HEK293 (cell line): ENCODE results near the gene ASAP2.
"Not testable (repeated sequence)": the region's sequence is repeated elsewhere in the genome, so short reads cannot be mapped to it uniquely, and the experiment has no call there.

ENCODE experiments used
- CTCF ChIA-PET: fragments of 350-600 bp; formaldehyde crosslinking; extraction: SDS; loops from one replicate; lab custom pipeline; 2021; ENCODE audit warnings: antibody characterized with exemption; lab: Yijun Ruan, JAX
- POLR2A ChIA-PET: fragments of 300-600 bp; formaldehyde crosslinking; extraction: SDS; loops from one replicate; lab custom pipeline; 2020; ENCODE audit warnings: antibody characterized with exemption, inconsistent platforms; lab: Yijun Ruan, JAX
- H3K27ac ChIP-seq: fragments of 200-500 bp; sonication (Bioruptor generic); 2 replicates; pipeline ENCODE4 v1.5.1; 2014; ENCODE audit warnings: low read depth, low read length, control low read depth, inconsistent platforms; ENCODE audit errors: extremely low read depth
- H3K36me3 ChIP-seq, 2 experiments: fragments of 200-500 bp in 1 of 2; sonication (Bioruptor generic) in 1 of 2; 1 replicate in 1 of 2; 2 replicates in 1 of 2; pipeline ENCODE4 v1.5.1; 2014 to 2017; ENCODE audit warnings: inconsistent platforms in 2 of 2, low read length in 2 of 2; ENCODE audit not compliant: control insufficient read depth in 2 of 2, insufficient read depth in 1 of 2
- H3K4me1 ChIP-seq: fragments of 200-500 bp; sonication (Bioruptor generic); 2 replicates; pipeline ENCODE4 v1.5.1; 2014; ENCODE audit warnings: mild to moderate bottlenecking, low read length, inconsistent platforms; ENCODE audit not compliant: control insufficient read depth, insufficient read depth
- H3K4me3 ChIP-seq: 2 replicates; pipeline ENCODE4 v1.5.1; 2011; ENCODE audit warnings: low read depth, mild to moderate bottlenecking, control low read depth, low read length, moderate library complexity
- H3K9me3 ChIP-seq: fragments of 200-500 bp; sonication (Bioruptor generic); 2 replicates; pipeline ENCODE4 v1.5.1; 2014; ENCODE audit warnings: low read depth, low read length, inconsistent platforms; ENCODE audit not compliant: control insufficient read depth, insufficient read depth
- EGR2 ChIP-seq: fragments of 450-650 bp; formaldehyde crosslinking; IDR thresholded peaks from 2 replicates; pipeline ENCODE4 v1.5.1; 2016; ENCODE audit warnings: low read depth, missing biosample characterization, missing genetic modification characterization
- WT1 ChIP-seq: fragments of 450-650 bp; formaldehyde crosslinking; IDR thresholded peaks from 2 replicates; pipeline ENCODE4 v1.5.1; 2016; ENCODE audit warnings: missing biosample characterization, missing genetic modification characterization
- ZFP41 ChIP-seq: fragments of 450-650 bp; formaldehyde crosslinking; IDR thresholded peaks from 2 replicates; pipeline ENCODE4 v1.5.1; 2016; ENCODE audit warnings: missing biosample characterization, missing genetic modification characterization, borderline replicate concordance
- ZIC2 ChIP-seq: fragments of 450-650 bp; formaldehyde crosslinking; IDR thresholded peaks from 2 replicates; pipeline ENCODE4 v1.5.1; 2016; ENCODE audit warnings: missing biosample characterization, missing genetic modification characterization
- ZNF132 ChIP-seq: fragments of 450-650 bp; formaldehyde crosslinking; IDR thresholded peaks from 2 replicates; pipeline ENCODE4 v1.5.1; 2017; ENCODE audit warnings: missing biosample characterization, missing genetic modification characterization, borderline replicate concordance
- ZNF146 ChIP-seq: fragments of 450-650 bp; formaldehyde crosslinking; IDR thresholded peaks from 2 replicates; pipeline ENCODE4 v1.5.1; 2016; ENCODE audit warnings: missing biosample characterization, missing genetic modification characterization
- ZNF202 ChIP-seq: fragments of 450-650 bp; formaldehyde crosslinking; IDR thresholded peaks from 2 replicates; pipeline ENCODE4 v1.5.1; 2016; ENCODE audit warnings: missing biosample characterization, missing genetic modification characterization, borderline replicate concordance
- ZNF335 ChIP-seq: fragments of 450-650 bp; formaldehyde crosslinking; conservative IDR thresholded peaks from 2 replicates; pipeline ENCODE4 v1.5.1; 2016; ENCODE audit warnings: missing biosample characterization, missing genetic modification characterization
- ZNF341 ChIP-seq: fragments of 450-650 bp; formaldehyde crosslinking; IDR thresholded peaks from 2 replicates; pipeline ENCODE4; 2016; ENCODE audit warnings: low read depth, missing biosample characterization, missing genetic modification characterization
- ZNF473 ChIP-seq: fragments of 450-650 bp; formaldehyde crosslinking; IDR thresholded peaks from 2 replicates; pipeline ENCODE4 v1.5.1; 2017; ENCODE audit warnings: missing biosample characterization, missing genetic modification characterization
- ZNF792 ChIP-seq: fragments of 450-650 bp; formaldehyde crosslinking; IDR thresholded peaks from 2 replicates; pipeline ENCODE4 v1.5.1; 2016; ENCODE audit warnings: missing biosample characterization, missing genetic modification characterization
- ZXDB ChIP-seq: fragments of 450-650 bp; formaldehyde crosslinking; IDR thresholded peaks from 2 replicates; pipeline ENCODE4 v1.5.1; 2016; ENCODE audit warnings: missing biosample characterization, missing genetic modification characterization
- TF ChIP-seq, protein P1 (sequence below): fragments of 450-650 bp; formaldehyde crosslinking; IDR thresholded peaks from 2 replicates; pipeline ENCODE4 v1.5.1; 2017; ENCODE audit warnings: missing biosample characterization, missing genetic modification characterization

The ASAP2 gene

DNA sequence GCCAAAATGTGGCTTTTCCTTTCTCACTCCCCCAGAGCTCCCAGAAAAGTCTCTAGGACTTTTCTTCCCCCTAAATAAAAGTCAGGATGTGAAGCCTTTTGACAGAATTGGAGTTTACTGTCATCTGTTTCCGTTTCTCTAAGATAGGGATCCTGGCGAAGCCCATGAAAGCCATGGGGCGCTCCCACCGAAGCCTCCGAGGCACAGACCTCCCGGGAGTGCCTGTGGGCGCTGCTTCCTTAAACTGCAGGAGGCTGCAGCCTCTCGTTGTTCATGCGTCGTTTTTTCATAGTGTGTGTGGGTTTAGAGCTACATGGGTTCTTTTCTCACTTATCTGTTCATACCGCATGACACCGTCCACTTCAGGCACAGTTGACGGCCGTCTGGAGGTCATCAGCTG lies 56.8 kb downstream of the ASAP2 start:
- no peak overlapping the region for H3K4me3 ChIP-seq
- ChIA-PET POLR2A (interaction anchor here (0.8 kb wide), 1 partner anchor 55 kb away, joined by 3 read pairs; no protein-coding TSS in a partner anchor), CTCF (interaction anchor here (0.9 to 1.1 kb wide), 2 partner anchors 22 to 58 kb away, joined by 3 read pairs; no protein-coding TSS in a partner anchor)
- H3K27ac ChIP-seq = no peak overlapping the region
- no peaks in the 10 kb centered on the region for H3K36me3 ChIP-seq
- no peaks in the 10 kb centered on the region for H3K9me3 ChIP-seq
- no peaks in the 10 kb centered on the region for H3K4me1 ChIP-seq
- TF ChIP-seq, protein P1, sequence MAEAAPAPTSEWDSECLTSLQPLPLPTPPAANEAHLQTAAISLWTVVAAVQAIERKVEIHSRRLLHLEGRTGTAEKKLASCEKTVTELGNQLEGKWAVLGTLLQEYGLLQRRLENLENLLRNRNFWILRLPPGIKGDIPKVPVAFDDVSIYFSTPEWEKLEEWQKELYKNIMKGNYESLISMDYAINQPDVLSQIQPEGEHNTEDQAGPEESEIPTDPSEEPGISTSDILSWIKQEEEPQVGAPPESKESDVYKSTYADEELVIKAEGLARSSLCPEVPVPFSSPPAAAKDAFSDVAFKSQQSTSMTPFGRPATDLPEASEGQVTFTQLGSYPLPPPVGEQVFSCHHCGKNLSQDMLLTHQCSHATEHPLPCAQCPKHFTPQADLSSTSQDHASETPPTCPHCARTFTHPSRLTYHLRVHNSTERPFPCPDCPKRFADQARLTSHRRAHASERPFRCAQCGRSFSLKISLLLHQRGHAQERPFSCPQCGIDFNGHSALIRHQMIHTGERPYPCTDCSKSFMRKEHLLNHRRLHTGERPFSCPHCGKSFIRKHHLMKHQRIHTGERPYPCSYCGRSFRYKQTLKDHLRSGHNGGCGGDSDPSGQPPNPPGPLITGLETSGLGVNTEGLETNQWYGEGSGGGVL (tag by site-specific recombination) = no peak
- peak; percentile 53 for TF ChIP-seq ZNF341 (tag by site-specific recombination)
- TF ChIP-seq ZIC2 (tag by site-specific recombination) = peak; percentile 81

DNA sequence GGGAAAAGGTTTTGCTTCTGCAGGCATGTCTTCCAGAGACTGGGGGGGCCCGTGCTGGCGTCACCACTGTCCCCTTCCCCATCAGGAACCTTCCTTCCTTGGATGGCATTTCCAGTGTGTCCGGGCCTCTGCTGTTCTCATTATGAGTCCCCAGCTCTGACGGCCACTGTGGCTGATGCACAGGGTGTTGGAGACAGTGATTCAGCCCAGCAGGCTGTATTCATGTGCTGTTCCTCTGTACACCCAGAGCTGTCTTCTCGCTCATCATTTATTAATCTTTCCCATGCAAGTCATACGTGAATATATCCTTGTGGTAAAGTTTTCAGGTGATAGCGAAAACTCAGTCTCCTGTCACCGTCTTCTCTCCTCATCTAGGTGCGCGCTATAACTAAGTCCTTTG lies 57.7 kb downstream of the ASAP2 start:
- H3K27ac ChIP-seq = no peak overlapping the region
- no peak overlapping the region for H3K4me3 ChIP-seq
- TF ChIP-seq ZFP41 (tag by site-specific recombination) (no peak), WT1 (tag by site-specific recombination) (no peak)
- H3K9me3 ChIP-seq = no peaks in the 10 kb centered on the region
- POLR2A ChIA-PET = no interaction called here
- no peaks in the 10 kb centered on the region for H3K36me3 ChIP-seq
- no peaks in the 10 kb centered on the region for H3K4me1 ChIP-seq
- CTCF ChIA-PET = interaction anchor here (1.1 kb wide), 1 partner anchor 21 kb away, joined by 3 read pairs; no protein-coding TSS in a partner anchor

DNA sequence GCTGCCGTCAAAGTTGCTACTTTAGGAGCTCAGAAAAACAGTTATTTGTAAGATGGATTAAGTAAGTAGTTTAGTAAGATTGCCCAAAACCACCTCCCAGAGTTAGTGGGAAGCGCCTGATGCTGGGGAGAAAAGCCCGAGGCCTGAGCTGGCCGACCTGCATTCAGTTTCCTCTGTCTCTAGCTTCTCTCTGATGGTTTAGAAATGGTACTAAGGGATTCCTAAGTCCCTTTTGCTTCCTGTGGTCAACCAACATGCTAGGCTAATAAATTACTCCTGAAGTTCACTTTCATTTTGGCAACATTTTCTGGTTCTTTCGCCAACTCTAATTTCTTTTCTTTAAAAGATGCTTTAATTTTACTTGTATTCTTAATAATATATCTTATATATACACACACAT lies 60.1 kb downstream of the ASAP2 start:
- no peaks in the 10 kb centered on the region for H3K36me3 ChIP-seq
- H3K9me3 ChIP-seq = no peaks in the 10 kb centered on the region
- H3K4me3 ChIP-seq = no peak overlapping the region
- POLR2A ChIA-PET = interaction anchor here (0.6 kb wide), 1 partner anchor 351 kb away, joined by 4 read pairs; no protein-coding TSS in a partner anchor
- TF ChIP-seq ZNF335 (tag by site-specific recombination) (no peak), ZNF202 (tag by site-specific recombination) (no peak)
- H3K4me1 ChIP-seq = no peaks in the 10 kb centered on the region; the same call in 1 of the 2 replicates
- H3K27ac ChIP-seq = no peak overlapping the region
- CTCF ChIA-PET = interaction anchor here (0.6 to 0.9 kb wide), 3 partner anchors 14 to 1243 kb away, joined by 3 to 5 read pairs (median 3); no protein-coding TSS in a partner anchor

DNA sequence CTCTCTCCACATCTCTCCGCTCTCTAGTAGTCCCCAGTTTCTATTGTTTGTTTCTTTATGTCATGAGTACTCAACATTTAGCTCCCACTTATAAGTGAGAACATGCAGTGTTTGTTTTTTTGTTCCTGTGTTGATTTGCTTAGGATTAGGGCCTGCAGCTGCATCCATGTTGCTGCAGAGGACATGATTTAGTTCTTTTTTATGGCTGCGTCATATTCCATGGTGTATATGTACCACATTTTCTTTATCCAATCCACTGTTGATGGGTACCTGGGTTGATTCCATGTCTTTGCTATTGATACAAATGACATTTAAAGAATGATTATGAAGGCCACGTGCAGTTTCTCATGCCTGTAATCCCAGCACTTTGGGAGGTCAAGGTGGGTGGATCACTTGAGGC lies 60.7 kb downstream of the ASAP2 start:
- not testable (repeated sequence) for H3K4me1 ChIP-seq, H3K27ac ChIP-seq, H3K9me3 ChIP-seq, H3K36me3 ChIP-seq, H3K4me3 ChIP-seq
- ChIA-PET POLR2A (interaction anchor here (0.6 kb wide), 1 partner anchor 350 kb away, joined by 4 read pairs; no protein-coding TSS in a partner anchor), CTCF (interaction anchor here (0.8 kb wide), 1 partner anchor 11 kb away, joined by 4 read pairs; no protein-coding TSS in a partner anchor)
- TF ChIP-seq ZNF146 (tag by site-specific recombination) = peak; percentile 78

DNA sequence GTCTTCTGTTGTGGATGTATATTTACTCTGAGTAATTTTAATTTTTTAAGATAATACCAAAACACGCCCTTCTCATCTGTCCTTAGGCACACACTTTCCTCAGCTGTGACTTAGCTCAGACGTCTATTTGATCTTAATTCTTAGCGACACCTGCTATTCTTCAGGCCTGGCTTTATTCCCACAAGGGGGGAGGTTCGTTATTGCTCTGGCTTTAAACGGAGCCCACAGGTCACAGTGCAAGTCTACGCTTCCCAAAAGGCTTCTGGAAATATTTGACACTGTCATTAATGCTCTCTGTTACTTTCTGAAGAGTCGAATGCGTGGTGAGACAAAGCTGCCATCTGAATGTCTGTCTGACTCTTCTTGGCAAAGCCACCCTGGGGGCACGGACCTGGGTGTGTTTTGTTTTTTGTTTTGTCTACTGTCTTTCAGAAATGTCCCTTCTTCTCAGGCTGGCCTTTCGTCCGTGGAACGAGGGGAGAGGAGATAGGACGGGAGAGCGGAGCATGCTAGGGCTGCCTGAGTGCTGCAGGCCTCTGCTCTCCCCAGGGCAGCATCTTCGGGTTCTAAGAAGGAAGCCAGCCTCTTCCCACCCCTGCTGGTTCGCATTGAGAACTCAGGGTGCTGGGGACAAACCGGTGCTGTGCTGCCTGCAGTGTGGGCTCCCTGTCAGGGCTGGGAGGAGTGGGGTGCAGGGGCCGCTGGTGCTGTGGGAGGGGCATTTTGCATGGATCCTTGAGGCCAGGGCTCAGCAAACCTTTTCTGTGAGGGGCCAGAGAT lies 61.9 kb downstream of the ASAP2 start:
- Histone ChIP-seq H3K4me1 (no peaks in the 10 kb centered on the region; the same call in 1 of the 2 replicates), H3K4me3 (no peak overlapping the region), H3K36me3 (no peaks in the 10 kb centered on the region), H3K27ac (no peak overlapping the region)
- ChIA-PET CTCF (no interaction called here), POLR2A (no interaction called here)
- TF ChIP-seq ZNF132 = no peak
- TF ChIP-seq ZNF473 (tag by site-specific recombination) = no peak
- TF ChIP-seq ZNF792 (tag by site-specific recombination) = no peak
- TF ChIP-seq ZXDB (tag by site-specific recombination) = no peak
- no peak for TF ChIP-seq EGR2
- TF ChIP-seq, all 188 proteins: peak for 0
- no peaks in the 10 kb centered on the region for H3K9me3 ChIP-seq
